Measurements from ENCODE around the gene KDM2B. TPM values are rescaled to one million over a fixed set of nuclear protein-coding genes. Genes with fewer than 3 reads are reported as not detected.

The KDM2B gene
- total and polyA plus RNA-seq, 2 experiments from 2014 or later: 13.6 to 22.7 TPM

- H4K20me1 ChIP-seq (ENCODE audit: insufficient read depth, poor library complexity, severe bottlenecking): no peaks in the 10 kb centered on the region
- H3K36me3 ChIP-seq (replicated peaks; ENCODE audit: insufficient read depth, low read depth): no peaks in the 10 kb centered on the region
- DNase-seq (ENCODE audit: low spot score): no peak
- no peak overlapping the region for H2AFZ ChIP-seq
- H3K4me1 ChIP-seq (ENCODE audit: insufficient read depth): no peaks in the 10 kb centered on the region
- TF ChIP-seq EZH2phosphoT487 (IDR thresholded peaks at IDR 0.05; ENCODE audit: low read depth, severe bottlenecking, unreplicated experiment) (no peak), EZH2 (IDR thresholded peaks at IDR 0.05; ENCODE audit: borderline replicate concordance) (no peak)
- TF ChIP-seq, protein P1, sequence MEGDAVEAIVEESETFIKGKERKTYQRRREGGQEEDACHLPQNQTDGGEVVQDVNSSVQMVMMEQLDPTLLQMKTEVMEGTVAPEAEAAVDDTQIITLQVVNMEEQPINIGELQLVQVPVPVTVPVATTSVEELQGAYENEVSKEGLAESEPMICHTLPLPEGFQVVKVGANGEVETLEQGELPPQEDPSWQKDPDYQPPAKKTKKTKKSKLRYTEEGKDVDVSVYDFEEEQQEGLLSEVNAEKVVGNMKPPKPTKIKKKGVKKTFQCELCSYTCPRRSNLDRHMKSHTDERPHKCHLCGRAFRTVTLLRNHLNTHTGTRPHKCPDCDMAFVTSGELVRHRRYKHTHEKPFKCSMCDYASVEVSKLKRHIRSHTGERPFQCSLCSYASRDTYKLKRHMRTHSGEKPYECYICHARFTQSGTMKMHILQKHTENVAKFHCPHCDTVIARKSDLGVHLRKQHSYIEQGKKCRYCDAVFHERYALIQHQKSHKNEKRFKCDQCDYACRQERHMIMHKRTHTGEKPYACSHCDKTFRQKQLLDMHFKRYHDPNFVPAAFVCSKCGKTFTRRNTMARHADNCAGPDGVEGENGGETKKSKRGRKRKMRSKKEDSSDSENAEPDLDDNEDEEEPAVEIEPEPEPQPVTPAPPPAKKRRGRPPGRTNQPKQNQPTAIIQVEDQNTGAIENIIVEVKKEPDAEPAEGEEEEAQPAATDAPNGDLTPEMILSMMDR (IDR thresholded peaks at IDR 0.05; ENCODE audit: poor library complexity): no peak
- H3K9me3 ChIP-seq (ENCODE audit: low read depth): no peaks in the 10 kb centered on the region
- no peaks in the 10 kb centered on the region for H3K9me2 ChIP-seq (replicated peaks; ENCODE audit: insufficient read depth)
- no peak overlapping the region for H3K4me2 ChIP-seq
- no peaks in the 10 kb centered on the region for H3K79me2 ChIP-seq
- WGBS (ENCODE audit: low lambda C conversion rate, missing lambda C conversion rate): 91% methylated on average over 5 of the region's 5 CpGs
- H3K4me3 ChIP-seq: no peak overlapping the region
- H3K27ac ChIP-seq: no peak overlapping the region
- no peaks in the 10 kb centered on the region for H3K27me3 ChIP-seq
Observed at GRCh38 chr12:121618659-121619233, 37.9 kb upstream of the KDM2B start.

GRCh38 chr12:121614872-121615467, 34.1 kb upstream of the KDM2B start:
- no peaks in the 10 kb centered on the region for H3K9me3 ChIP-seq (ENCODE audit: low read depth)
- peaks cover 12% of the 10 kb centered on the region for H3K4me1 ChIP-seq (ENCODE audit: insufficient read depth)
- no peak overlapping the region for H2AFZ ChIP-seq
- TF ChIP-seq EZH2 (IDR thresholded peaks at IDR 0.05; ENCODE audit: borderline replicate concordance) (no peak), EZH2phosphoT487 (IDR thresholded peaks at IDR 0.05; ENCODE audit: low read depth, severe bottlenecking, unreplicated experiment) (no peak)
- TF ChIP-seq, protein P1 (IDR thresholded peaks at IDR 0.05; ENCODE audit: poor library complexity): no peak
- no peaks in the 10 kb centered on the region for H4K20me1 ChIP-seq (ENCODE audit: insufficient read depth, poor library complexity, severe bottlenecking)
- no peaks in the 10 kb centered on the region for H3K9me2 ChIP-seq (replicated peaks; ENCODE audit: insufficient read depth)
- no peak overlapping the region for H3K4me3 ChIP-seq
- 86% methylated on average over 9 of the region's 9 CpGs for WGBS (ENCODE audit: low lambda C conversion rate, missing lambda C conversion rate)
- H3K27me3 ChIP-seq: no peaks in the 10 kb centered on the region
- no peak overlapping the region for H3K27ac ChIP-seq
- no peaks in the 10 kb centered on the region for H3K36me3 ChIP-seq (replicated peaks; ENCODE audit: insufficient read depth, low read depth)
- H3K79me2 ChIP-seq: no peaks in the 10 kb centered on the region
- DNase-seq (ENCODE audit: low spot score): no peak
- no peak overlapping the region for H3K4me2 ChIP-seq

GRCh38 chr12:121613462-121613861, 32.6 kb upstream of the KDM2B start:
- Histone ChIP-seq H3K4me1 (ENCODE audit: insufficient read depth) (peaks cover 13% of the 10 kb centered on the region), H3K79me2 (no peaks in the 10 kb centered on the region), H3K9me2 (replicated peaks; ENCODE audit: insufficient read depth) (no peaks in the 10 kb centered on the region), H4K20me1 (ENCODE audit: insufficient read depth, poor library complexity, severe bottlenecking) (no peaks in the 10 kb centered on the region), H3K27me3 (no peaks in the 10 kb centered on the region), H3K9me3 (ENCODE audit: low read depth) (no peaks in the 10 kb centered on the region), H3K4me2 (no peak overlapping the region), H2AFZ (no peak overlapping the region), H3K4me3 (no peak overlapping the region), H3K27ac (no peak overlapping the region), H3K36me3 (replicated peaks; ENCODE audit: insufficient read depth, low read depth) (no peaks in the 10 kb centered on the region)
- WGBS (ENCODE audit: low lambda C conversion rate, missing lambda C conversion rate): 95% methylated on average over 7 of the region's 7 CpGs
- TF ChIP-seq, protein P1 (IDR thresholded peaks at IDR 0.05; ENCODE audit: poor library complexity): no peak
- TF ChIP-seq EZH2phosphoT487 (IDR thresholded peaks at IDR 0.05; ENCODE audit: low read depth, severe bottlenecking, unreplicated experiment) (no peak), EZH2 (IDR thresholded peaks at IDR 0.05; ENCODE audit: borderline replicate concordance) (no peak)
- DNase-seq (ENCODE audit: low spot score): no peak
